ENCODE data around the gene SPEG. TPM values are rescaled to one million over a fixed set of nuclear protein-coding genes. Genes with fewer than 3 reads are reported as not detected.
A peak's percentile ranks its signal among the peaks of the same experiment; 100 is the strongest.

Gene SPEG
- total and polyA plus RNA-seq, 2 of the 13 experiments (the other 11 are each of a cell fraction or from before 2014, with no cell fraction given): 0.18 to 0.24 TPM

GRCh38 chr2:219497495-219498279 is 63.0 kb downstream of the SPEG start (continued):
- TF ChIP-seq SALL2 (CRISPR knock-in tag; IDR thresholded peaks at IDR 0.05) (peak; percentile 66), PHF8 (CRISPR knock-in tag; IDR thresholded peaks at IDR 0.05) (peak; percentile 29; the same call in 1 of the 2 replicates), THAP11 (CRISPR knock-in tag; IDR thresholded peaks at IDR 0.05) (no peak), ZNF670 (CRISPR knock-in tag; IDR thresholded peaks at IDR 0.05; ENCODE audit: borderline replicate concordance) (no peak), JDP2 (CRISPR knock-in tag; IDR thresholded peaks at IDR 0.05; ENCODE audit: borderline replicate concordance) (no peak), CEBPG (CRISPR knock-in tag; IDR thresholded peaks at IDR 0.05) (no peak), ATAD3A (CRISPR knock-in tag; IDR thresholded peaks at IDR 0.05) (peak; percentile 51; the same call in 1 of the 2 replicates), ZNF296 (CRISPR knock-in tag; conservative IDR thresholded peaks at IDR 0.05) (no peak; the same call in 1 of the 2 replicates), EEA1 (CRISPR knock-in tag; IDR thresholded peaks at IDR 0.05; ENCODE audit: borderline replicate concordance) (0 out of 2 replicates have a peak, but pooled peaks have one; percentile 47), ZSCAN29 (CRISPR knock-in tag; conservative IDR thresholded peaks at IDR 0.05) (no peak), GLI4 (CRISPR knock-in tag; IDR thresholded peaks at IDR 0.05; ENCODE audit: borderline replicate concordance) (peak; percentile 5; the same call in 1 of the 2 replicates), ZMYM3 (CRISPR knock-in tag; IDR thresholded peaks at IDR 0.05) (peak; percentile 85), ZNF383 (CRISPR knock-in tag; IDR thresholded peaks at IDR 0.05; ENCODE audit: borderline replicate concordance) (no peak), SP4 (CRISPR knock-in tag; IDR thresholded peaks at IDR 0.05) (no peak; the same call in 1 of the 2 replicates), LCORL (IDR thresholded peaks at IDR 0.05) (no peak), LCORL (CRISPR knock-in tag; IDR thresholded peaks at IDR 0.05) (no peak), KLF12 (CRISPR knock-in tag; IDR thresholded peaks at IDR 0.05; ENCODE audit: borderline replicate concordance) (no peak), ZNF800 (CRISPR knock-in tag; IDR thresholded peaks at IDR 0.05) (no peak; the same call in 1 of the 2 replicates), GATA4 (IDR thresholded peaks at IDR 0.05; ENCODE audit: borderline replicate concordance, low read depth) (no peak), ZNF256 (CRISPR knock-in tag; conservative IDR thresholded peaks at IDR 0.05) (no peak), CERS6 (CRISPR knock-in tag; IDR thresholded peaks at IDR 0.05) (no peak), SMARCC2 (IDR thresholded peaks at IDR 0.05) (no peak), ZMYM2 (CRISPR knock-in tag; IDR thresholded peaks at IDR 0.05) (peak; percentile 95), HOXA7 (CRISPR knock-in tag; IDR thresholded peaks at IDR 0.05) (no peak)
- TF ChIP-seq, protein P1, sequence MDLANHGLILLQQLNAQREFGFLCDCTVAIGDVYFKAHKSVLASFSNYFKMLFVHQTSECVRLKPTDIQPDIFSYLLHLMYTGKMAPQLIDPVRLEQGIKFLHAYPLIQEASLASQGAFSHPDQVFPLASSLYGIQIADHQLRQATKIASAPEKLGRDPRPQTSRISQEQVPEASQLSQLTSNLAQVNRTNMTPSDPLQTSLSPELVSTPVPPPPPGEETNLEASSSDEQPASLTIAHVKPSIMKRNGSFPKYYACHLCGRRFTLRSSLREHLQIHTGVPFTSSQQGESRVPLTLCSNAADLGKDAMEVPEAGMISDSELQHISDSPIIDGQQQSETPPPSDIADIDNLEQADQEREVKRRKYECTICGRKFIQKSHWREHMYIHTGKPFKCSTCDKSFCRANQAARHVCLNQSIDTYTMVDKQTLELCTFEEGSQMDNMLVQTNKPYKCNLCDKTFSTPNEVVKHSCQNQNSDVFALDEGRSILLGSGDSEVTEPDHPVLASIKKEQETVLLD (CRISPR knock-in tag; IDR thresholded peaks at IDR 0.05; ENCODE audit: low read depth): 0 out of 2 replicates have a peak, but pooled peaks have one; percentile 27
- TF ChIP-seq, protein P2, sequence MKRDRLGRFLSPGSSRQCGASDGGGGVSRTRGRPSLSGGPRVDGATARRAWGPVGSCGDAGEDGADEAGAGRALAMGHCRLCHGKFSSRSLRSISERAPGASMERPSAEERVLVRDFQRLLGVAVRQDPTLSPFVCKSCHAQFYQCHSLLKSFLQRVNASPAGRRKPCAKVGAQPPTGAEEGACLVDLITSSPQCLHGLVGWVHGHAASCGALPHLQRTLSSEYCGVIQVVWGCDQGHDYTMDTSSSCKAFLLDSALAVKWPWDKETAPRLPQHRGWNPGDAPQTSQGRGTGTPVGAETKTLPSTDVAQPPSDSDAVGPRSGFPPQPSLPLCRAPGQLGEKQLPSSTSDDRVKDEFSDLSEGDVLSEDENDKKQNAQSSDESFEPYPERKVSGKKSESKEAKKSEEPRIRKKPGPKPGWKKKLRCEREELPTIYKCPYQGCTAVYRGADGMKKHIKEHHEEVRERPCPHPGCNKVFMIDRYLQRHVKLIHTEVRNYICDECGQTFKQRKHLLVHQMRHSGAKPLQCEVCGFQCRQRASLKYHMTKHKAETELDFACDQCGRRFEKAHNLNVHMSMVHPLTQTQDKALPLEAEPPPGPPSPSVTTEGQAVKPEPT (CRISPR knock-in tag; IDR thresholded peaks at IDR 0.05; ENCODE audit: low read depth): no peak
